AG10803 (cell line): Measurements from ENCODE around the gene MALRD1.
A peak's percentile ranks its signal among the peaks of the same experiment; 100 is the strongest.

Experiments used
- DNase-seq: peaks from one replicate; pipeline ENCODE4 v3.0.0; 2010; ENCODE audit warnings: low read depth
- H3K4me3 ChIP-seq: 2 replicates; pipeline ENCODE4 v1.5.1; 2011; ENCODE audit warnings: mild to moderate bottlenecking, low read length, control low read depth
- CTCF ChIP-seq: conservative IDR thresholded peaks from 2 replicates; pipeline ENCODE4 v1.5.1; 2011; ENCODE audit warnings: mild to moderate bottlenecking, low read length, control low read depth, inconsistent platforms

MALRD1 gene

DNA sequence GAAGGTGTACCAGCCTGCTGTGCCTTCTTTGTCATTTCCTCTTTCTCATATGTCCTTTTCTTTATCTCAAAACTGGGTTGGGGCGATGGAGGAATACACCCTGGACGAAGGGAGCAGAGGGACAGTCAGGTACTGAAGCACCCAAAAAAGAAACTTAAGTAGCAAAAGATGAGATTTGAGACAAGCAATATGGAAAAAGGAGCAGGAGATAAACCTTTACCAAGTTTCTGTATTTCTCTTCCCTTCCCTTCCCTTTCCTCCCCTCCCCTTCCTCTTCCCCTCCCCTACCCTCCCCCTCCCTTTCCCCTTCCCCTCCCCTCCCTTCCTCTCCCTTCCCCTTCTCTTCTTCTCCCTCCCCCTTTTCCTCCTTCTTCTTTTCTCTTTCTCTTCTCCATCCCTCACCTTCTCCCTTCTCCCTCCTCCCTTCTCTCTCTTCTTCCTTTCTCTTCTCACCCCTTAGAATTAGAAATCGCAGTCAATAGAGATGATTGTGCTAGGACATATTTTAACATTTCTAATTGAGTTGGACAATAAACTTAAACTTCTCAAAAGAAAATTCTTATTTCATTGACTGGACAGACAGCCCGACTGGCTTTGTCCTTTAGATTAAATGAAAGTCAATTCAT is 652.9 kb downstream of the MALRD1 start:
- DNase-seq: no peak
- no peak overlapping the region for H3K4me3 ChIP-seq
- no peak for TF ChIP-seq CTCF

DNA sequence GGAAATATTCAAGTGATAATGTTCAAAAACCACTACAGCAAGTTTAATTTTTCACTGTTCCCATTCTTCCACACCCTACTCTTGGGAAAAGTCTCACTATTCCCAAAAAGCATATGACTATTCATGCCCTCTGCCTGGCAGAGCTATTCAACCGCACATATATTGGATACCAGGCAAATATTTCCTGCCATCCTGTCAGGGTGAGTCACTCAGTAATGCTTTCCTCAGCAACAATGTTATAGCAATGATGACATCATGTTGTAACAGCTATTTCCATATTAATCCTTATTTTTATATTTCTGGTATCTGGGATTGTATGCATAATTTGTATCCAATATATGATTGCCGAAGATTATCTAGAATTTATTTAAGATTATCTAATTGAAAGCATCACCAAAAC is 653.6 kb downstream of the MALRD1 start:
- H3K4me3 ChIP-seq: no peak overlapping the region
- DNase-seq: peak; percentile 35

DNA sequence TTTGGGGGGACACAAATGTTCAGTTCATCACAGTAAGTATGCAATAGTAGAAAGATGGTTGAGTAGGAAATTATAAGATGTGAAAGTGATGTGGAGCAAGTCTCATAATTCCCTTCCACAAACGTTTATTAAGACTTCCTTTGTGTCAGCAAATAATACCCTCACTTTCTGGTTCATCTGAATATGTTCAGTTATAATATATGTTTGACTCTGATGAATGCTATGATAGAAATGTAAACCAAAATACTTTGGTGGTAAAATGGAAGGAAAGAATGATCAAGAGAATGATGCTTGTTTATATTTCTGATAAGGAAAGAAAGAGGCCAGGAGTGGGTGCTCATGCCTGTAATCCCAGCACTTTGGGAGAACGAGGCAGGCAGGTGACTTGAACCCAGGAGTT is 655.9 kb downstream of the MALRD1 start:
- no peak for DNase-seq
- no peak for TF ChIP-seq CTCF
- no peak overlapping the region for H3K4me3 ChIP-seq

More for the DNA sequence above, 653.6 kb downstream of the MALRD1 start:
- TF ChIP-seq CTCF: no peak

GRCh38 chr10:19705250-19705649 is 656.6 kb downstream of the MALRD1 start:
- DNase-seq: no peak
- no peak overlapping the region for H3K4me3 ChIP-seq
- TF ChIP-seq CTCF: no peak

DNA sequence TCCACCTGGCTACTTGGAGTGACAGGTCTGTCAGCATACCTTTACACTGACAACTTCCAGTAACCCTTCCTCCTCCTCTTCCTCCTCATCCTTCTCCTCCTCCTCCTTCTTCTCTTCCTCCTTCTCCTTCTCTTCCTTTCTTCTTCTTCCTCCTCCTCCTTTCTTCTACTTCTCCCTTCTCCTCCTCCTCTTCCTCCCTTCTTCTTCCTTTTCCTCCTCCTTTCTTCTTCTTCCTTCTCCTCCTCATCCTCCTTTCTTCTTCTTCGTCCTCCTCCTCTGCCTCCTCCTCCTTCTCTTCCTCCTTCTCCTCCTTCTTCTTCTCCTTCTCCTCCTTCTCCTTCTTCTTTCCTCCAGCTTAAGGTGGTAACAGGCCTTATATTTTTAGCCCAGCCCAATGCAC is 658.3 kb downstream of the MALRD1 start:
- H3K4me3 ChIP-seq: no peak overlapping the region
- no peak for DNase-seq
- no peak for TF ChIP-seq CTCF

DNA sequence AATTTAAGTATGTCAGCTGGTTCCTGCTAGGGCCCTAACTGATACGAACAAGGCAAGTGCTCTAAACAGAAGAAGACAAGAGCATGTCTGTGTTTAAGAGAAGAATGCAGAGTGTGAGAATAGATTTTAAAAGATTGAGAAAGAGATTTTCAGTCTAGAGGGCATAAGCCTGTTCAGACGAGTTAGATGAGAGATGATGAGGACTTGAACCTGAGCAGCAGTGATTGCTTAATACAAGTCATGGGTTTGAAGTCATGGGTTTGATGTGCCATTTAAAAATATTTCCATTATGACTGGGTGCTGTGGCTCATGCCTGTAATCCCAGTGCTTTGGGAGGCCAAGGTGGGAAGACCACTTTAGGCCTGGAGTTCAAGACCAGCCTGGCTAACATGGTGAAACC is 658.8 kb downstream of the MALRD1 start:
- TF ChIP-seq CTCF: no peak
- no peak overlapping the region for H3K4me3 ChIP-seq
- no peak for DNase-seq

GRCh38 chr10:19708031-19708430 is 659.4 kb downstream of the MALRD1 start:
- H3K4me3 ChIP-seq: no peak overlapping the region
- no peak for TF ChIP-seq CTCF
- DNase-seq: no peak
